Parathyroid adenoma (tissue), 2 donors: ENCODE data around the gene HSP90AB1.

Experiments
- H2AFZ ChIP-seq: fragments of 300-600 bp; sonication (generic); one replicate; pipeline ENCODE4 v1.7.0; 2017; ENCODE audit warnings: antibody characterized with exemption, mild to moderate bottlenecking
- H3K27ac ChIP-seq: fragments of 300-600 bp; sonication (generic); one replicate; pipeline ENCODE4 v1.7.0; 2017
- H3K27me3 ChIP-seq: fragments of 300-600 bp; sonication (generic); one replicate; pipeline ENCODE4 v1.7.0; 2017; ENCODE audit warnings: low read length; ENCODE audit not compliant: control insufficient read depth, insufficient read depth
- H3K36me3 ChIP-seq: fragments of 300-600 bp; sonication (generic); one replicate; pipeline ENCODE4 v1.7.0; 2017; ENCODE audit warnings: low read length; ENCODE audit not compliant: control insufficient read depth, insufficient read depth
- H3K4me1 ChIP-seq: fragments of 300-600 bp; sonication (generic); one replicate; pipeline ENCODE4 v1.7.0; 2017; ENCODE audit warnings: control low read depth
- H3K4me2 ChIP-seq: fragments of 300-600 bp; sonication (generic); one replicate; pipeline ENCODE4 v1.7.0; 2017; ENCODE audit warnings: low read length
- H3K4me3 ChIP-seq: fragments of 300-600 bp; sonication (generic); one replicate; pipeline ENCODE4 v1.7.0; 2017; ENCODE audit warnings: low read depth, low read length
- H3K79me2 ChIP-seq: fragments of 300-600 bp; sonication (generic); one replicate; pipeline ENCODE4 v1.7.0; 2017; ENCODE audit warnings: control low read depth
- H3K9ac ChIP-seq: fragments of 300-600 bp; sonication (generic); one replicate; pipeline ENCODE4 v1.7.0; 2017; ENCODE audit warnings: mild to moderate bottlenecking
- H3K9me3 ChIP-seq: fragments of 300-600 bp; sonication (generic); one replicate; pipeline ENCODE4 v1.7.0; 2017; ENCODE audit warnings: low read length; ENCODE audit not compliant: control insufficient read depth
- CTCF ChIP-seq: fragments of 300-600 bp; sonication (generic); IDR thresholded peaks from one replicate; pipeline ENCODE4 v1.7.0; 2017; ENCODE audit warnings: antibody characterized with exemption, mild to moderate bottlenecking
- donor health status: primary hyperparathyroidism.

HSP90AB1 gene

GRCh38 chr6:44294832-44295791, 48.2 kb downstream of the HSP90AB1 start:
- TF ChIP-seq CTCF = no peak
- no peaks in the 10 kb centered on the region for H3K9me3 ChIP-seq
- no peak overlapping the region for H3K9ac ChIP-seq
- no peaks in the 10 kb centered on the region for H3K79me2 ChIP-seq
- H3K27me3 ChIP-seq = no peaks in the 10 kb centered on the region
- H3K4me1 ChIP-seq = no peaks in the 10 kb centered on the region
- no peak overlapping the region for H2AFZ ChIP-seq
- H3K4me2 ChIP-seq = no peak overlapping the region
- no peak overlapping the region for H3K27ac ChIP-seq
- no peak overlapping the region for H3K4me3 ChIP-seq
- no peaks in the 10 kb centered on the region for H3K36me3 ChIP-seq

- Histone ChIP-seq H3K27ac (no peak overlapping the region), H3K4me1 (no peaks in the 10 kb centered on the region), H3K9me3 (no peaks in the 10 kb centered on the region), H3K79me2 (no peaks in the 10 kb centered on the region), H3K4me2 (peak overlapping the region; percentile 64), H3K36me3 (no peaks in the 10 kb centered on the region), H3K4me3 (peak overlapping the region; percentile 48), H3K9ac (no peak overlapping the region), H3K27me3 (no peaks in the 10 kb centered on the region), H2AFZ (peak overlapping the region; percentile 83)
- no peak for TF ChIP-seq CTCF
Measured at GRCh38 chr6:44297063-44298038, 50.5 kb downstream of the HSP90AB1 start.

- Histone ChIP-seq H3K79me2 (no peaks in the 10 kb centered on the region), H3K27me3 (no peaks in the 10 kb centered on the region), H3K27ac (no peak overlapping the region), H3K9me3 (no peaks in the 10 kb centered on the region), H3K4me1 (no peaks in the 10 kb centered on the region), H3K9ac (no peak overlapping the region), H3K4me3 (peak overlapping the region; percentile 48), H3K36me3 (no peaks in the 10 kb centered on the region), H2AFZ (peak overlapping the region; percentile 83), H3K4me2 (peak overlapping the region; percentile 64)
- TF ChIP-seq CTCF = no peak
Measured at GRCh38 chr6:44298055-44298803, 51.3 kb downstream of the HSP90AB1 start.

- H3K36me3 ChIP-seq = no peaks in the 10 kb centered on the region
- no peak overlapping the region for H3K4me2 ChIP-seq
- no peak overlapping the region for H3K4me3 ChIP-seq
- H3K9me3 ChIP-seq = no peaks in the 10 kb centered on the region
- H3K27ac ChIP-seq = no peak overlapping the region
- H3K79me2 ChIP-seq = no peaks in the 10 kb centered on the region
- H2AFZ ChIP-seq = no peak overlapping the region
- TF ChIP-seq CTCF = no peak
- no peak overlapping the region for H3K9ac ChIP-seq
- no peaks in the 10 kb centered on the region for H3K4me1 ChIP-seq
- no peaks in the 10 kb centered on the region for H3K27me3 ChIP-seq
Measured at GRCh38 chr6:44298864-44299263, 52.0 kb downstream of the HSP90AB1 start.
